ENCODE data around the gene TCF20. TPM values are rescaled to one million over a fixed set of nuclear protein-coding genes. Genes with fewer than 3 reads are reported as not detected.

The TCF20 gene
- total RNA-seq, 1 donor from 2014 or later, result 15.1 TPM

DNA sequence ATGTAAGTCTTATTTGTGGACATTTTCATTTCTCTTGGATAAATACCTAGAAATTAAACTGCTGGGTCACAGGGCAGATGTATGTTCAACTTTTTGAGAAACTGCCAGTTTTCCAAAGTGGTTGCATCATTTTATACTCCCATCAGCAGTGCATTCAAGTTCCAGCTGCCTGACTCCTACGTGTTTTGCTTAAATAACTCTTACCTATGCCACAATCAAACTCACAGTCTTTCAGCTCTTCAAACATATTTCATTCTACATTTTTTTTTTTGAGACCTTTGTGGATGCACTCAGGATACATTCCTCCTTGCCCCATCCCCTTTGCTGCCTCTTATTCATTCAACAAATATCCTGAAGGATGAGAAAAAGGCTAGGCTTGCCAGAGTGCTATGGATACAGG lies 9.2 kb downstream of the TCF20 start:
- no peak for DNase-seq (ENCODE audit: low read depth in 2 of 2)

DNA sequence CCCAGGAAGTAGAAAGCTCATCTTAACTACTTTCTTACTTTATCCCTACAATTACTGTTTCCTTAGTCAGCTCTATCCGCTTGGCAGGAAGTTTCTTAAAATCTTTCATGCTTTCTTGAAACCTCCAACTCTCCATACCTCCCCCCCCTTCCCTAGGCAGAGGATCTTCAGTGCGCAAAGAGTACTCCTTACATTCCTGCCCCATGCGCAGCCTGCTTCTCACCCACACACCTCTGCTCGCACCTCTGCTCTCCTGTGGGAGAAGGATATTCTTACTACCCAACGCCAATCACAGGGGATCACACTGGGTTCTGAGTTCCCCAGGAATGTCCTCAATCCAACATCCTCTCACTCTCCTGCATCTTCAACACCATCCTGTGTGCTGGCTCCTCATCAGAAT lies 12.3 kb downstream of the TCF20 start:
- DNase-seq (ENCODE audit: low read depth in 2 of 2), result no peak

DNA sequence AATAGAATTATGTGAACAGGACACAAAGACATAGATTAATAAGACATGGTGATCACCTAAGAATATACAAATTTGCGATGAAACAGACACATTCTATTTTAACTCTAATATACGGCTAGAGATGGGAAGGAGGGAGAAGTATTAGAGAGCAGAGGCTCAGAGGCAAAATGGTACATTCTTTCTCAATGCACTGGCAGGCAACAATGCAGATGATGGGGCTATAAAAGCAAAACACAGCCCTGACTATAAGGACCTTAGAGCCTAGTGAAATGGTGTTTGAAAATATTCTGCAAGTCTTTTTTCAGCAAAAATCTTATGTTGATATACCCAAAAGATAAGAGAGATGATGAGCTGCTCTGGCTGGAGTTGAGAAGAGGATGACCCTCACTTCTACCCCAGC lies 13.1 kb downstream of the TCF20 start:
- DNase-seq (ENCODE audit: low read depth in 2 of 2), result no peak

DNA sequence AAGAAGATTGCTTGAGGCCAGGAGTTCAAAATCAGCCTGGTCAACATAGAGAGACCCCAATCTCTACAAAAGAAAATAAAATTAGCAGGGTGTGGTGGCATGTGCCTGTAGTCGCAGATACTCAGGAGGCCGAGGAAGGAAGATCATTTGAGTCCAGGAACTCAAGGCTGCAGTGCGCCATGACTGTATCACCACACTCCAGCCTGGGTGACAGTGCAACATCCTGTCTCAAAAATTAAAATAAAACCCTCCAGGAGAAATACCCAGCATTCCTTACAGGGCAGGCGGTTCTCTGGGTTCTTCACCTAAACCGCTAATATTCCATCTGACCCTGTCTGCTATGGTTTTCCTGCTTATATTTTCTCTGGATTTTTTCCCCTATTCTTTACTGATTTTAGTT lies 13.5 kb downstream of the TCF20 start:
- DNase-seq (ENCODE audit: low read depth in 2 of 2), result no peak

DNA sequence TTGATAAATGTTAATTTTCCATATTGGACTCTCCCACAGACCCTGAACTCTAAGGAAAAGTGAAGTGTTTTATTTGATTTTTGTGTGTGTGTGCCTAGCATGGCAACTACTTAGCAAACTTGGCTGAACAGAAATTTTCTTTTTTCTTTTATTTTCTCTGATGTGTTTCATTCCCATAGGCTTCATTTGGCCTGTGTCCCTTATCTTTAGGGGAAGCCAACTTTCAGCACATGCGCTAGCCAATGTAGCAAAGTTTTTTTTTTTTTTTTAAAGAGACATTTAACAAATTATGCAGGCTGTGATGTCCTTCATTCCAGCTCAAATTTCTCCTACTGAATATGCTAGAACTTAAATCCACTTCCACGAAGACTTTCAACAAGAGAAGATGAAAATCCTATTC lies 14.2 kb downstream of the TCF20 start:
- no peak for DNase-seq (ENCODE audit: low read depth in 2 of 2)

DNA sequence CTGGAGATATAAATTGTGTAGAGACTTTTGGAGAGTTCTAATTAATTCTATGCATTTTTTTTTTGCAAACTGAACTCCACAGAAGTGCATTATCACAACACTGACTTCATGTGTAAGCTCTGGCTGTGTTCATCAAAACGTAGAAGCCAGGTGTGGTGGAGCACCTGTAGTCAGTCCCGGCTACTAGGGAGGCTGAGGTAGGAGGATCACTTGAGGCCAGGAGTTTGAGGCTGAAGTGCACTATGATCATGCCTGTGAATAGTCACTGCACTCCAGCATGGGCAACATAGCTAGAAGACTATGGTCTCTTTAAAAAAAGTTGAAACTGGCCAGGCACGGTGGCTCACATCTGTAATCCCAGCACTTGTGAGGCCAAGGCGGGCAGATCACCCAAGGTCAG lies 20.6 kb downstream of the TCF20 start:
- no peak for DNase-seq (ENCODE audit: low read depth in 2 of 2)

DNA sequence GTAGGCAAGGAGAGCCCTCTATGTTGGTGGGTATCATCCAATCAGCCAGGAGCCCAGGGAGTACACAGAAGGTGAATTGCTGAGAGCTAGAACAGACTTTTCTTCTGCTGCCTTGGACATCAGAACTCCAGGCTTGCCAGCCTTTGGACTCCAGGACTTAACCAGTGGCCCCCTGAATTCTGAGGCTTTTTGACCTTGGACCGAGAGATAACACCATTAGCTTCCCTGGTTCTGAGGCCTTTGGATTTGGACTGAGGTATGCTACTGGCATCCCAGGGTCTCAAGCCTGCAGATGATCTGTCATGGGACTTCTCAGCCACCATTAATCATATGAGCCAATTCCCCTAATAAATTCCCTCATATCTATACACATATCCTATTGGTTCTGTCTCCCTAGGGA lies 21.5 kb downstream of the TCF20 start:
- DNase-seq (ENCODE audit: low read depth in 2 of 2), result no peak

DNA sequence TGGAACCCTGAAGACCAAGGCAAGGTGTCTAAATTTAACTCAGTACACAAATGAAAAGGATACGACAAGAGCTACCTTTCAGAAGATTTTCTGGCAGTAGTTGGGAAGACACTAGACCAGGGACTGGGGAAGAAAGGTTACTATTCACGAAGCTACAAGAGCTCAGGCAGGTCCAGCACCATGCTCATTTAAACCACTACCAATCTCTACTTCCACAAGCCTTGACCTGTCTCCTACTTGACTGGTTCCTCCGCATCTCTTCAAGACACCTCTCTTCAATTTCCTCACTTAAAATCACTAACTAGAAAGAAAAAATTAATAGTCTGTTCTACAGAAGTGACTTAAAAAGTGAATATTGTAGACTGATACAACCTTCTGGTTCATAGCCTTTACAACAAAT lies 22.9 kb downstream of the TCF20 start:
- no peak for DNase-seq (ENCODE audit: low read depth in 2 of 2)

DNA sequence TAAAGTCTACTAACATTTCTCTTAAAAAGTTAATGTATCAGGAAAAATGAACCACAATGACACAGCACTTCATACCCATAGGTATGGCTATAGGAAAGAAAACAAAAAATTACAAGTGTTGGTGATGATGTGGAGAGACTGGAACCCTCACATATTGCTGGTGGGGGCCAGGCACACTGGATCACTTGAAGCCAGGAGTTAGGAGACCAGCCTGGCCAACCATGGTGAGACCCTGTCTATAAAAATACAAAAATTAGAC lies 26.7 kb downstream of the TCF20 start:
- DNase-seq (ENCODE audit: low read depth in 2 of 2), result no peak

DNA sequence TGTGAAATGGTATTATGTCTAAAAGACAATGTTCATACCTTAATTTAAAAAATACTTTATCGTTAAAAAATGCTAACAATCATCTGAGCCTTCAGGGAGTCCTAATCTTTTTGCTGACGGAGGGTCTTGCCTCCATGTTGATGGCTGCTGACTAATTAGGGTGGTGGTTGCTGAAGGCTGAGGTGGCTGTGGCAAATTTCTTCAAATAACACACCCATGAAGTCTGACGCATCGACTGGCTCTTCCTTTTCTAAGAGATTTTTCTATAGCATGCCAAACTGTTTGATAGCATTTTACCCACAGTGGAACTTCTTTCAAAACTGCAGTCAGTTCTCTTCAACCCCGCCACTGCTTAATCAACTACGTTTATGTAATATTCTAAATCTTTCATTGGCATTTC lies 33.6 kb downstream of the TCF20 start:
- no peak for DNase-seq (ENCODE audit: low read depth in 2 of 2)

DNA sequence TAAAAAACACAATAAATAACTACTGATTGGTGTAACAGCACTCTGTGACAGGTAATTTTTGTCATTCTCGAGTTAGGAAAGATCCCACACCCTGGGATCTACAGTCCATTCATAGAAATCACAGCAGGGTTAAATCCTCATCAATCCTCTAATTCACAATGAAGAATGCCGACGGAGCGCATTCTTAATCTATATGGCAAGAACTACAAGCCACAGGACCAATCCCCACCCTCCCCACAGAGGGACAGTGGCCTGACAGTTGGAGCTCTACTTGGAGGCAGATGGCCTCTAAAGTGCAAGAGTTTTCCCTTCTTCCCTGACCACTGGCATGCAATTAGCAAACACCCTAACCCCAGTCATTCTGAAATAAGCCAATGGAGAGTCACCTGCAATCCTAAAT lies 34.2 kb downstream of the TCF20 start:
- DNase-seq (ENCODE audit: low read depth in 2 of 2), result no peak

DNA sequence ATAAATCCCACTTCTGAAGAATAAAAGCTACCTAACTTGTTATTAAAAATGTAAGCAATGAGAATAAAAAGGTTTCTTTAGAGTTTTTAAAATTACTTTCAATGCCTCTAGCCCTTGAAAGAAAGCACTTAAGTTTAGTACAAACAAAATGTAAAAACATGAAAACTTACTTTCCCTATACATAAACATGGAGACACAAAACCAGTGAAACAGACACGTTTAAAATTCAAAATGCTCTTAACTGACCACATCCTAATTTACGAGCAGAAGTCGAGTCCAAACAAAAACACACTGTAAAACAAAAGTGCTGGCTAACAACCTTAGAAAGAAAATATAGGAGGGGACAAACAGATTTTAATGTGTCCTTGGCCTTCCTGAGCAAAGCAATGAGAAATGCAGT lies 36.6 kb downstream of the TCF20 start:
- DNase-seq (ENCODE audit: low read depth in 2 of 2), result no peak

DNA sequence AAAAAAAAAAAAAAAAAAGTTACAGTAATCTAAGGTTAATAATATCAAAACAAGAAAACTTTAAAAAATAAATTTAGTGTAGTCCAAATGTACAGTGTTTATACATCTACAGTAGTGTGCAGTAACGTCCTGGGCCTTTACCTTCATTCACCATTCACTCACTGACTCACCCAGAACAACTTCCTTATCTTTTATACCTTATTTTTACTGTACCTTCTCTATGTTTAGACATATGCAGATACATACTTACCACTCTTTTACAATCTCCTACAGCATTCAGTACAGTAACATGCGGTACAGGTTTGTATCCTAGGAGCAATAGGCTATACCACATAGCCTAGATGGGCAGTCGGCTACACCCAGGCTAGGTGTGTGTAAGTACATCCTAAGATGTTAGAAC lies 38.5 kb downstream of the TCF20 start:
- DNase-seq (ENCODE audit: low read depth in 2 of 2), result no peak

DNA sequence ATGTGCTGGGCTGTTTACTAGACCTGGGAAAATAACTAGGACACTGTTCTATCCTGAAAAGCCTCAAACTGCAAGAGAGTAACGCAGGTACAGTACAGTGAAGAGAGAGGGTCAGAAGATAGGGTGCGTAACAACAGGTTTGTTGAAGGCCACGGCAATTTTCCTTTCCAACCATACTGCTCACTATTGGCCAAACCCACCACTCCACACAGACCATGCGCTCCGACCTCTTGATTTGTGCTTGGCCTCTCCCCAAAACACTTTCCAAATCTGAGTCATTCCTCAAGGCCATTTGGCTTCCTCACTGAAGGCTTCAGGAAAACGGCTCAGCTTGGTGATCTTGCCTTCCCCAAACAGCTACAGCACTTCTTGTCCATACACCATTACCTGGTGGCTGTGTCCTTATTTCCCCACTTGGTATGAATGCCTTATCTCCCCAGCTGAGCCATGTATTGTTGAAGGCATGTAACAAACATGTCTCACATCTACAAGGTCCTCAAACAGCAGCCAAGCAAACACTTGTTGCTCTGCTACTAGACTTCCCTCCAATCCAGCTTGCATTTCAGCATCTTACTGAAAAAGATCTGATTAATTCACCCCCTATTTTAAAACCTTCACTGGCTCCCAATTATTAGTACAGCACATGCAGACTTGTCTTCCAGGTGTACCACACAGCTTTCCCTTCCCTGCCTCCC lies 40.9 kb downstream of the TCF20 start:
- no peak for DNase-seq (ENCODE audit: low read depth in 2 of 2)

DNA sequence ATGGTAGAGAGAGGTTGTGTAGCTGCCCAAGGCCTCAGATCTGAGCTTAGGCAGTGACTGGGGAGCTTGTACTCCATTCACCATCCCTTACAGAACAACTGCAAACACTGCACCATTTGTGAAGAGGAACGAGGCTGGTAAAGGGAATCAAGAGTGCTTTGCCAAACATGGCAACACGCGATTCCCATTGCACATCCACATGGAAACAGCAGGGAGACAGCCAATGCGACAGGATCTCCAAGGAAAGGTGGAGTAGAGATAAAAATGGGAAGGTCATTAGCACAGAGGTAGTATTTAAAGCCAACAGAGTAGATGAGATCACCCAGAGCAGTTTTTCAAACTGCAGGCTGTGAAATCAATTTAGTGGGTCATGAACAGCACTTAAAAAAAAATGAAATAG lies 42.0 kb downstream of the TCF20 start:
- DNase-seq (ENCODE audit: low read depth in 2 of 2), result no peak

DNA sequence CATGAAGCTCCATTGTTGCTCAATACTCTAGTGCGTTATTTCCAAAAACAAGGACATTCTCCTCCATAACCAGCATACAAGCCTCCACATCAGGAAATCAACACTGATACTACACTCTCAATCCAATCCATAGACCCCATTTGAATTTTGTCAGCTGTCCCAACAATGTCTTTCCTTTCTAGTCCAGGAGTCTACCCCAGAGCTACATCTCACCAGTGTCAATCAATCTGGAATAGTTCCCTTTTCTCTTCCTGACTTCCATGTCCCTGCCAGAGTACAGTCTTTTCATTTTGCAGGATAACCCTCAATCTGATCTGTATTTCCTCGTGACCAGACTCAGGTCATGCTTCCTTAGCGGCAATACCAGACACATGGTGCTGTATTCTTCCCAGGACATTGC lies 43.0 kb downstream of the TCF20 start:
- no peak for DNase-seq (ENCODE audit: low read depth in 2 of 2)

DNA sequence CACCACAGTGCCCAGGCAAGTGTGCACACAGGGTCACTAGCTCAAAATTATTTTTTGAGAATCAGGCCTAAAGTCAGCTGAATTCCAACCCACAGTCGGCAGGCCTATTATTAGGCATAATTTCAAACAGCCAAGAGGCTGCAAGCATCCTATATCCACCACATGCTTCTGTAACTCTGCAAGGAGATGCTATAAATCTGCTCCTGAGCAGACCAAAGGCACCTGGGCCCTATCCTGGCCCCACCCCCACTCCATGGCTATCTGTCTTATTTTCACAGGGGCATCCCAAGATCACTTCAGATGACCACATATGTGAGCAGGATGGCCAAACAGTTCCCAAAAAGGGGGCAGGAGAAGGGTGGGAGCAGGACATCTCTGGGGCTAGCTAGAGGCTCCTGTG lies 44.6 kb downstream of the TCF20 start:
- no peak for DNase-seq (ENCODE audit: low read depth in 2 of 2)

DNA sequence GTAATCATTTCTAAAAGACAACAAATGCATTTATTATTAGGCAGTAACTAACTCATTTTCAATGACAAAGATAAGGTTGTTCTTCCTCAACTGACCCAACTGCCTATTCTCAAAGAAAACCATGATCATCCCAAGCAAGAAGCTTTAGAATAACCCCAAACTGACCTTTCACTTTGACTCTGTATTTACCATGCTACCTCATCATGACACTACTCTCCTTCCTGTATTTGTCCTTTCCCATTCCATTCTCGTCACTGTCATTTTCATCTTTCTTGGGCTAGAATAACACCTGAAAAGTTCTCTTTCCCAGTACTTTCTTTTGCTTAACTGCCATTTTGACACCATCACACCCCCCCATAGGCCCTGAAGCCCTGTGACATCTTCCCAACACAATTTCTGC lies 48.3 kb downstream of the TCF20 start:
- no peak for DNase-seq (ENCODE audit: low read depth in 2 of 2)

Other genes with a start within 250 kb of the TCF20 start
- 21.7 TPM in 2 replicates for gene NAGA, start 199.8 kb downstream of the TCF20 start, total RNA-seq
- gene PHETA2, start 196.4 kb downstream of the TCF20 start, total RNA-seq, result 13.4 and 31.1 TPM in 2 replicates
- gene SMDT1, start 191.0 kb downstream of the TCF20 start, total RNA-seq, result 8.0 and 11.5 TPM in 2 replicates
- gene NDUFA6, start 179.9 kb downstream of the TCF20 start, total RNA-seq, result 35.7 and 45.6 TPM in 2 replicates
- gene CYP2D6, start 139.8 kb downstream of the TCF20 start, total RNA-seq, result 0.13 TPM in 2 replicates
- under 0.01 TPM in 1 of 2 replicates, not detected in the other for gene NFAM1, start 161.8 kb upstream of the TCF20 start, total RNA-seq
- gene RRP7A, start 249.1 kb upstream of the TCF20 start, total RNA-seq, result 25.3 and 30.7 TPM in 2 replicates

All from dermis microvascular lymphatic vessel endothelial cell (primary cell).